Measurements from ENCODE around the gene UMOD. TPM values are rescaled to one million over a fixed set of nuclear protein-coding genes. Genes with fewer than 3 reads are reported as not detected.

UMOD gene
- total RNA-seq, 1 donor from 2014 or later: not detected

DNA sequence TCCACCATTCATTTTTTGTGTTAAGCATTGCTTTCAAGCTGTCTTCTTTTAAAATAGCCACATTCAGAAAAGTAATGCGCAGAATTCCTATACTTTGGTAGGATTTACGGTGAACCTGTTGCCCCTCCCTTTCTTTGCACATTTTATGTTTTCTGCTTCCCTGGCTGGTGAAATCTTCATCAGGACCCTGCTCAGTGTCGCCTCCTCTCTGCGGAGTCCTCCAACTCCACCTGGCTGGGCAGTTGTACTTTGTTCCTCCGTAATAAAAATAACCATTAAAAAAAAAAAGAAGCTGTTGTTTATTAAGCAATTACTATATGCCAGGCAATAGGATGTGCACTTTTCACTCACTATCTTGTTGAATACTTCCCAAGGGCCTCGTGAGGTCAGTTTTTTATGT is 2.9 kb downstream of the UMOD start:
- peak; percentile 17 for TF ChIP-seq CTCF (IDR thresholded peaks at IDR 0.05)
- DNase-seq (ENCODE audit: low spot score): no peak
- Mint-ChIP-seq H3K27ac (ENCODE audit: unreplicated experiment) (no peak overlapping the region), H3K4me3 (ENCODE audit: unreplicated experiment) (no peak overlapping the region), H3K36me3 (ENCODE audit: low read depth) (no peaks in the 10 kb centered on the region), H3K4me1 (ENCODE audit: low read depth) (no peaks in the 10 kb centered on the region), H3K27me3 (ENCODE audit: low read depth) (peaks cover 2% of the 10 kb centered on the region), H3K9me3 (ENCODE audit: low read depth) (no peaks in the 10 kb centered on the region)

GRCh38 chr16:20348365-20349185 is 3.9 kb downstream of the UMOD start:
- Mint-ChIP-seq H3K36me3 (ENCODE audit: low read depth) (no peaks in the 10 kb centered on the region), H3K4me3 (ENCODE audit: unreplicated experiment) (no peak overlapping the region), H3K27me3 (ENCODE audit: low read depth) (peaks cover 2% of the 10 kb centered on the region), H3K9me3 (ENCODE audit: low read depth) (no peaks in the 10 kb centered on the region), H3K27ac (ENCODE audit: unreplicated experiment) (no peak overlapping the region), H3K4me1 (ENCODE audit: low read depth) (no peaks in the 10 kb centered on the region)
- TF ChIP-seq CTCF (IDR thresholded peaks at IDR 0.05): no peak
- no peak for DNase-seq (ENCODE audit: low spot score)

DNA sequence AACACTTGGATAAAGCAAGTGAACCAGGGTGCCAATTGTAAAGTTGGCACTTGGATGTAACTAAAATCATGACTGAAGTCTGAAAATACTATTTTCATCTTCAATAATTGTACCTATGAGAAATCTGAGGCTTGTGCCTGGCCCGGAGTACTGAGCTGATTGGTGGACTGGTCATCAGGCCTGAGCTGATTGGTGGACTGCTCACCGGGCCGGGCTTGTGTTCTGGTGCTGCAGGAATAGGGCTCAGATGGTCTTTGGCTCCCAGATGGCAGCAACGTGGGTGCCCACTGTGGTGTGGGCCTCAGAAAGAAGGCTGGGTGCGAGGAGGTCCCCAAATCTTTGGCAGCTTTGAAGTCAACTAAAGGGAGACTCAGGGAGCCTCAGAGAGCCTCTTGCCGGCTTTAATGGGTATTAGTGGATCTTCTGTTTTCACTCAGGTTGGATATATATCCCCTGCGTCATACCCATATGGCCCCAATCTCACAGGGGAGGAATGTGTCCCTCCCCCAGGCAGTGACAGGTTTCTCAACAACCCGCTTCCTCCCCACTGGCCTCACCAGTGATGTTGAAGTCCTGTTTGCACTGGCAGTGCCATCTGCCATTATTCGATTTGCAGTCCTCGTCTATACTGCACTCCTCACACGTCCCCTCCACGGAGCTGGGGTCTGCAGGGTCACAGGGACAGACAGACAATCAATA is 4.7 kb downstream of the UMOD start:
- no peaks in the 10 kb centered on the region for H3K4me1 Mint-ChIP-seq (ENCODE audit: low read depth)
- no peaks in the 10 kb centered on the region for H3K36me3 Mint-ChIP-seq (ENCODE audit: low read depth)
- H3K27ac Mint-ChIP-seq (ENCODE audit: unreplicated experiment): no peak overlapping the region
- H3K9me3 Mint-ChIP-seq (ENCODE audit: low read depth): no peaks in the 10 kb centered on the region
- no peak overlapping the region for H3K4me3 Mint-ChIP-seq (ENCODE audit: unreplicated experiment)
- no peak for DNase-seq (ENCODE audit: low spot score)
- peaks cover 2% of the 10 kb centered on the region for H3K27me3 Mint-ChIP-seq (ENCODE audit: low read depth)
- TF ChIP-seq CTCF (IDR thresholded peaks at IDR 0.05): no peak

- TF ChIP-seq CTCF (IDR thresholded peaks at IDR 0.05): no peak
- Mint-ChIP-seq H3K36me3 (ENCODE audit: low read depth) (no peaks in the 10 kb centered on the region), H3K27ac (ENCODE audit: unreplicated experiment) (no peak overlapping the region), H3K9me3 (ENCODE audit: low read depth) (no peaks in the 10 kb centered on the region), H3K27me3 (ENCODE audit: low read depth) (no peaks in the 10 kb centered on the region), H3K4me3 (ENCODE audit: unreplicated experiment) (no peak overlapping the region), H3K4me1 (ENCODE audit: low read depth) (no peaks in the 10 kb centered on the region)
- DNase-seq (ENCODE audit: low spot score): no peak
Measured at GRCh38 chr16:20344611-20345010, 7.9 kb downstream of the UMOD start.

DNA sequence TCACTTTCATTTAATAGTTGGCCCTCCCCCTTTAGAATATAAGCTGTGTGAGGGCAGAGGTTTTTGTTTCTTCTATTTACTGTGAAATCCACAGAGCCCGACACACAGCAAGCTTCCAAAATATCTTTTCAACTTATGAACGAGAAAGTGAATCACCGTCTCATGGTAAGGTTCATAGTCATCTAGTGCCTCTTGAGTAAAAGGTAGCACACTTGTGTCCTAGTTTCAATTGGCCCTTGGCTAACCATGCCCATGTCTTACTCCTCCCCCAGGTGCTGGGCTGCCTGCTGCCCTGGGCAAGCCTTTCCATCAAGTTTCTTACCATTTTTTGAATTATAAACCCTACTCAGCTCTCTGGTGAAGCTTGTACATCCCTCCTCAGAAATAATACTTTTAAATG is 12.8 kb downstream of the UMOD start:
- DNase-seq (ENCODE audit: low spot score): no peak
- Mint-ChIP-seq H3K36me3 (ENCODE audit: low read depth) (no peaks in the 10 kb centered on the region), H3K27me3 (ENCODE audit: low read depth) (peaks cover 8% of the 10 kb centered on the region), H3K9me3 (ENCODE audit: low read depth) (no peaks in the 10 kb centered on the region), H3K27ac (ENCODE audit: unreplicated experiment) (no peak overlapping the region), H3K4me3 (ENCODE audit: unreplicated experiment) (no peak overlapping the region), H3K4me1 (ENCODE audit: low read depth) (no peaks in the 10 kb centered on the region)
- TF ChIP-seq CTCF (IDR thresholded peaks at IDR 0.05): no peak
